ENCODE results near the gene EVPL.
"Not testable (repeated sequence)": the region's sequence is repeated elsewhere in the genome, so short reads cannot be mapped to it uniquely, and the experiment has no call there.

GRCh38 chr17:76044475-76045007 lies 17.4 kb upstream of the EVPL start:
- TF ChIP-seq CTCF (IDR thresholded peaks at IDR 0.05; ENCODE audit: low read depth, low read length); MAX (IDR thresholded peaks at IDR 0.05; ENCODE audit: low read depth, low read length); POLR2A (IDR thresholded peaks at IDR 0.05; ENCODE audit: extremely low read depth, insufficient read length); MYC (IDR thresholded peaks at IDR 0.05; ENCODE audit: low read depth, low read length): not testable (repeated sequence)

Measured in NB4 (cell line).